GM23338 (cell line): ENCODE measurements around the gene ARL14EP.

Experiments
- CREB1 ChIP-seq: fragments of 250-450 bp; sonication (Bioruptor Pico); IDR thresholded peaks from 2 replicates; pipeline ENCODE4 v1.5.0; 2020; ENCODE audit warnings: low read depth, mild to moderate bottlenecking, moderate library complexity
- CTCF ChIP-seq, 2 experiments: fragments of 200-600 bp in 1 of 2; sonication (generic) in 1 of 2; conservative IDR thresholded peaks; 2 replicates each; pipeline versions ENCODE4 v1.5.1 to v1.6.1; 2016 to 2017; ENCODE audit warnings: antibody characterized with exemption in 2 of 2, low read depth in 2 of 2, mild to moderate bottlenecking in 2 of 2, moderate library complexity in 1 of 2
- EZH2 ChIP-seq: fragments of 200-600 bp; sonication (generic); IDR thresholded peaks from one replicate; pipeline ENCODE4 v1.8.0; 2017; ENCODE audit warnings: antibody characterized with exemption, mild to moderate bottlenecking, low read depth; ENCODE audit not compliant: unreplicated experiment
- EZH2phosphoT487 ChIP-seq: fragments of 200-600 bp; sonication (generic); IDR thresholded peaks from one replicate; pipeline ENCODE4 v1.8.1; 2018; ENCODE audit warnings: antibody characterized with exemption; ENCODE audit not compliant: unreplicated experiment
- JUNB ChIP-seq: IDR thresholded peaks from one replicate; pipeline ENCODE4 v1.6.1; 2016; ENCODE audit warnings: antibody characterized with exemption; ENCODE audit not compliant: unreplicated experiment
- NANOG ChIP-seq: IDR thresholded peaks from 2 replicates; pipeline ENCODE4 v1.6.1; 2016; ENCODE audit warnings: antibody characterized with exemption, borderline replicate concordance
- POLR2AphosphoS5 ChIP-seq: IDR thresholded peaks from 2 replicates; pipeline ENCODE4 v1.6.1; 2016; ENCODE audit warnings: antibody characterized with exemption, low read depth
- ZNF114 ChIP-seq: fragments of 250-450 bp; sonication (Bioruptor Pico); IDR thresholded peaks from 2 replicates; pipeline ENCODE4 v1.5.0; 2020; ENCODE audit warnings: mild to moderate bottlenecking, moderate library complexity
- ZNF331 ChIP-seq: fragments of 250-450 bp; sonication (Bioruptor Pico); IDR thresholded peaks from 2 replicates; pipeline ENCODE4 v1.5.0; 2020; ENCODE audit warnings: low read depth, mild to moderate bottlenecking, moderate library complexity
- ZNF462 ChIP-seq: fragments of 250-450 bp; sonication (Bioruptor Pico); IDR thresholded peaks from 2 replicates; pipeline ENCODE4 v1.5.0; 2020; ENCODE audit warnings: mild to moderate bottlenecking, moderate library complexity
- TF ChIP-seq, protein P1 (sequence below): IDR thresholded peaks from one replicate; pipeline ENCODE4 v1.6.1; 2018; ENCODE audit warnings: antibody characterized with exemption; ENCODE audit not compliant: unreplicated experiment
- TF ChIP-seq, protein P2 (sequence below): IDR thresholded peaks from 2 replicates; pipeline ENCODE4 v1.6.1; 2016; ENCODE audit warnings: antibody characterized with exemption

DNA sequence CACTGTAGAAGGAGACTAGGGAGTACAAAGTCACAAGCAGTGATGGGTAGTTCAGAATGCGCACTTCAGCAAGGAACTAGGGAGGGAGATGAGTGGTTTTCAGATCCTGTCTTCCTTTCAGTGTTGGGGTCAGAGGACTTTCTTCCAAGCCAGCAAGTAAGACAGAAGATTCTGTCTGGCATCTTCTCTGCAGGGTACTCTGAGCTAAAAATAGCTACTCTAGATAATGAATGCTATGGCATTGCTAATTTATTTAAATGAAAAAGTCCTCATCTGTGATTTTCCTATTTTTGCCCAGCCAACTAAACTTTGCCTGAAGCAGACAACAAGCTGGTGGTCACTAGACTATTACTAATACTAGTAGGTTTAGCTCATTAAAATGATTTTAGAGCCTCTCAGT, 18.3 kb upstream of the ARL14EP start:
- TF ChIP-seq CTCF (conservative IDR thresholded peaks at IDR 0.05; ENCODE audit: low read depth in 2 of 2) = no peak
- no peak for TF ChIP-seq EZH2
- no peak for TF ChIP-seq POLR2AphosphoS5
- TF ChIP-seq, protein P1, sequence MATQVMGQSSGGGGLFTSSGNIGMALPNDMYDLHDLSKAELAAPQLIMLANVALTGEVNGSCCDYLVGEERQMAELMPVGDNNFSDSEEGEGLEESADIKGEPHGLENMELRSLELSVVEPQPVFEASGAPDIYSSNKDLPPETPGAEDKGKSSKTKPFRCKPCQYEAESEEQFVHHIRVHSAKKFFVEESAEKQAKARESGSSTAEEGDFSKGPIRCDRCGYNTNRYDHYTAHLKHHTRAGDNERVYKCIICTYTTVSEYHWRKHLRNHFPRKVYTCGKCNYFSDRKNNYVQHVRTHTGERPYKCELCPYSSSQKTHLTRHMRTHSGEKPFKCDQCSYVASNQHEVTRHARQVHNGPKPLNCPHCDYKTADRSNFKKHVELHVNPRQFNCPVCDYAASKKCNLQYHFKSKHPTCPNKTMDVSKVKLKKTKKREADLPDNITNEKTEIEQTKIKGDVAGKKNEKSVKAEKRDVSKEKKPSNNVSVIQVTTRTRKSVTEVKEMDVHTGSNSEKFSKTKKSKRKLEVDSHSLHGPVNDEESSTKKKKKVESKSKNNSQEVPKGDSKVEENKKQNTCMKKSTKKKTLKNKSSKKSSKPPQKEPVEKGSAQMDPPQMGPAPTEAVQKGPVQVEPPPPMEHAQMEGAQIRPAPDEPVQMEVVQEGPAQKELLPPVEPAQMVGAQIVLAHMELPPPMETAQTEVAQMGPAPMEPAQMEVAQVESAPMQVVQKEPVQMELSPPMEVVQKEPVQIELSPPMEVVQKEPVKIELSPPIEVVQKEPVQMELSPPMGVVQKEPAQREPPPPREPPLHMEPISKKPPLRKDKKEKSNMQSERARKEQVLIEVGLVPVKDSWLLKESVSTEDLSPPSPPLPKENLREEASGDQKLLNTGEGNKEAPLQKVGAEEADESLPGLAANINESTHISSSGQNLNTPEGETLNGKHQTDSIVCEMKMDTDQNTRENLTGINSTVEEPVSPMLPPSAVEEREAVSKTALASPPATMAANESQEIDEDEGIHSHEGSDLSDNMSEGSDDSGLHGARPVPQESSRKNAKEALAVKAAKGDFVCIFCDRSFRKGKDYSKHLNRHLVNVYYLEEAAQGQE = no peak
- TF ChIP-seq EZH2phosphoT487 = no peak
- TF ChIP-seq JUNB = no peak
- TF ChIP-seq CREB1 (CRISPR knock-in tag) = no peak
- TF ChIP-seq, protein P2, sequence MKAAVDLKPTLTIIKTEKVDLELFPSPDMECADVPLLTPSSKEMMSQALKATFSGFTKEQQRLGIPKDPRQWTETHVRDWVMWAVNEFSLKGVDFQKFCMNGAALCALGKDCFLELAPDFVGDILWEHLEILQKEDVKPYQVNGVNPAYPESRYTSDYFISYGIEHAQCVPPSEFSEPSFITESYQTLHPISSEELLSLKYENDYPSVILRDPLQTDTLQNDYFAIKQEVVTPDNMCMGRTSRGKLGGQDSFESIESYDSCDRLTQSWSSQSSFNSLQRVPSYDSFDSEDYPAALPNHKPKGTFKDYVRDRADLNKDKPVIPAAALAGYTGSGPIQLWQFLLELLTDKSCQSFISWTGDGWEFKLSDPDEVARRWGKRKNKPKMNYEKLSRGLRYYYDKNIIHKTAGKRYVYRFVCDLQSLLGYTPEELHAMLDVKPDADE = no peak
- no peak for TF ChIP-seq ZNF331 (CRISPR knock-in tag)
- TF ChIP-seq ZNF462 (CRISPR knock-in tag) = no peak
- no peak for TF ChIP-seq ZNF114 (CRISPR knock-in tag)
- no peak for TF ChIP-seq NANOG
